HFFc6 (cell line): Measurements from ENCODE around the gene POT1. TPM values are rescaled to one million over a fixed set of nuclear protein-coding genes. Genes with fewer than 3 reads are reported as not detected.

Experiments
- DNase-seq: peaks from one replicate; pipeline ENCODE4 v3.0.0-alpha.2; 2018
- H3K27ac Mint-ChIP-seq: 2 replicates; pipeline ENCODE4 v1.8.0; 2020; ENCODE audit warnings: mild to moderate bottlenecking, mixed read lengths
- H3K27me3 Mint-ChIP-seq: 2 replicates; pipeline ENCODE4 v1.8.0; 2021; ENCODE audit warnings: mild to moderate bottlenecking, moderate library complexity, mixed read lengths; ENCODE audit not compliant: insufficient read depth
- H3K36me3 Mint-ChIP-seq: 2 replicates; pipeline ENCODE4 v1.8.0; 2021; ENCODE audit warnings: low read depth, mixed read lengths
- H3K4me1 Mint-ChIP-seq: 2 replicates; pipeline ENCODE4 v1.8.0; 2020; ENCODE audit warnings: low read depth, mixed read lengths
- H3K4me3 Mint-ChIP-seq: 2 replicates; pipeline ENCODE4 v1.8.0; 2020; ENCODE audit warnings: mild to moderate bottlenecking, moderate library complexity, mixed read lengths
- H3K9me3 Mint-ChIP-seq: 2 replicates; pipeline ENCODE4 v1.8.0; 2020; ENCODE audit warnings: mild to moderate bottlenecking, mixed read lengths
- total RNA-seq, 6 experiments: library from RNA; stranded (reverse); fragmentation: NEBNext Ultra II Directional; extraction: Animal tissue kit (Norgen Biotek cat#: 25700); gene quantifications; 2 replicates in 1 of 6; 3 replicates in 5 of 6; pipeline ENCODE4 v1.2.3, GENCODE V29; 2021
- TF ChIP-seq, protein P1 (sequence below): fragments of 200-600 bp; sonication (generic); IDR thresholded peaks from 2 replicates; pipeline ENCODE4 v1.5.0; 2021; ENCODE audit warnings: antibody characterized with exemption, mild to moderate bottlenecking

Gene POT1
- total RNA-seq, 6 experiments from 2014 or later = 10.8 to 16.0 (median 13.4) TPM

DNA sequence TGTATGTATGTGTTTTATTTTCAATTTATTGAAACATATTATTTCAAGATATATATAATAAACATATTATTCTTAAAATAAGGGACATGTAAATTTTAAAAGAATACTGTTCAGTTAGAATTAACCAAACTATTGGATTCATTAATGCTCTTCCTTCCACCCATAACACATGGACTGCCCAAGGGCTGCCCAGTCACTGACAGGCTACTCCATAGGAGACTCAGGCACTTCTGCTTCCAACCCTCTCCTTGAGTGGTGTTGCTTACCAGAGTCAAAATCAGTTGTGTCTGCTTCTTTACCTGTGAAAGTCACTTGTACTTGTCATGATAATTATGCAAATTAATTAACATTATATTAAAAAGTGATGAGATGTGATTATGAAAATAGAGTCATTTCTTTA lies 154.2 kb downstream of the POT1 start:
- Mint-ChIP-seq H3K27me3 (no peaks in the 10 kb centered on the region), H3K4me1 (no peaks in the 10 kb centered on the region), H3K36me3 (no peaks in the 10 kb centered on the region), H3K9me3 (no peaks in the 10 kb centered on the region), H3K27ac (no peak overlapping the region), H3K4me3 (no peak overlapping the region)
- TF ChIP-seq, protein P1, sequence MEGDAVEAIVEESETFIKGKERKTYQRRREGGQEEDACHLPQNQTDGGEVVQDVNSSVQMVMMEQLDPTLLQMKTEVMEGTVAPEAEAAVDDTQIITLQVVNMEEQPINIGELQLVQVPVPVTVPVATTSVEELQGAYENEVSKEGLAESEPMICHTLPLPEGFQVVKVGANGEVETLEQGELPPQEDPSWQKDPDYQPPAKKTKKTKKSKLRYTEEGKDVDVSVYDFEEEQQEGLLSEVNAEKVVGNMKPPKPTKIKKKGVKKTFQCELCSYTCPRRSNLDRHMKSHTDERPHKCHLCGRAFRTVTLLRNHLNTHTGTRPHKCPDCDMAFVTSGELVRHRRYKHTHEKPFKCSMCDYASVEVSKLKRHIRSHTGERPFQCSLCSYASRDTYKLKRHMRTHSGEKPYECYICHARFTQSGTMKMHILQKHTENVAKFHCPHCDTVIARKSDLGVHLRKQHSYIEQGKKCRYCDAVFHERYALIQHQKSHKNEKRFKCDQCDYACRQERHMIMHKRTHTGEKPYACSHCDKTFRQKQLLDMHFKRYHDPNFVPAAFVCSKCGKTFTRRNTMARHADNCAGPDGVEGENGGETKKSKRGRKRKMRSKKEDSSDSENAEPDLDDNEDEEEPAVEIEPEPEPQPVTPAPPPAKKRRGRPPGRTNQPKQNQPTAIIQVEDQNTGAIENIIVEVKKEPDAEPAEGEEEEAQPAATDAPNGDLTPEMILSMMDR = no peak
- no peak for DNase-seq

DNA sequence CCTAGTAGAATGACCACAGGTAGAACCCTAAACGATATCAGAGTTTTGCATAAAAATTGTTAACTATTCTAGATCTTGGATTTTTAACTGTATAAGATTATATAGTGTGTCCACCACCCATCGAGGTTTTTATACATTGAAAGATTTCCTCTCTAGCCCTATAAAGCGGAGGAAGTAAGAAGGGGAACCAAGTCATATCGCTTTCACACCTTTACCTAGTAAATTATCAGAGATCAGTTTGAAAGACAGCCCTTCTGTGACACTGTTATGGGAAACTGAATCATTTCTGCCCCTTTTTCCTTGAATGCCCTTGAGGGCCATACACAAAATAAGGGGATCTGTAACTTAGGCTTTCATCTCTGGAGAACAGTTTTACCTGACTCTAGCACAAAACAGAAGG lies 155.7 kb downstream of the POT1 start:
- H3K4me3 Mint-ChIP-seq = no peak overlapping the region
- H3K27ac Mint-ChIP-seq = no peak overlapping the region
- H3K9me3 Mint-ChIP-seq = no peaks in the 10 kb centered on the region
- no peaks in the 10 kb centered on the region for H3K4me1 Mint-ChIP-seq
- H3K27me3 Mint-ChIP-seq = no peaks in the 10 kb centered on the region
- no peaks in the 10 kb centered on the region for H3K36me3 Mint-ChIP-seq
- no peak for DNase-seq
- TF ChIP-seq, protein P1 = no peak

DNA sequence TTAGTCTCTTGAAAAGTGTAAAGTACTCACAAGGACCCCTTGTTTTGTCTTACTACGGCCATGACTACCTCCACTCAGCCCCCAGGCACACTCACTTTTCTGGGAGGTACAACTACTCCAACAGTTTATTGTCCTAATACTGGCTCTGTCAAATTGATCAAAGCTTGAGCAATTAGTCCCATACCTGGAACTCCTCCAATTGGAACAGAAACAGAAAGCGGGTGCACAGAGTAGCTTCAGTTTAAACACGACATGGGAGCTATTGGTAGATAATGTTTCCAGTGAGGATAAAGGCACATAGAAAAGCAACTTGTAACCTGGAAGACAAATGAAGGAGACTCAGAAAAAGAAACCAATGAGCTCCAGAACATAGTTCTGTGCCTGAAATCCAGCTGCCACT lies 156.3 kb downstream of the POT1 start:
- H3K36me3 Mint-ChIP-seq = no peaks in the 10 kb centered on the region
- H3K4me1 Mint-ChIP-seq = no peaks in the 10 kb centered on the region
- H3K27me3 Mint-ChIP-seq = no peaks in the 10 kb centered on the region

More for the DNA sequence above, 156.3 kb downstream of the POT1 start:
- no peak for DNase-seq
- Mint-ChIP-seq H3K27ac (no peak overlapping the region), H3K4me3 (no peak overlapping the region), H3K9me3 (no peaks in the 10 kb centered on the region)
- TF ChIP-seq, protein P1 = no peak

Other genes starting within 250 kb of the POT1 start
- gene GPR37, start 164.0 kb downstream of the POT1 start, total RNA-seq = not detected